ENCODE results near the gene KLRK1. TPM values are rescaled to one million over a fixed set of nuclear protein-coding genes. Genes with fewer than 3 reads are reported as not detected.
"Not testable (repeated sequence)": the region's sequence is repeated elsewhere in the genome, so short reads cannot be mapped to it uniquely, and the experiment has no call there.

KLRK1 gene
- total RNA-seq, 1 donor from 2014 or later: not detected

DNA sequence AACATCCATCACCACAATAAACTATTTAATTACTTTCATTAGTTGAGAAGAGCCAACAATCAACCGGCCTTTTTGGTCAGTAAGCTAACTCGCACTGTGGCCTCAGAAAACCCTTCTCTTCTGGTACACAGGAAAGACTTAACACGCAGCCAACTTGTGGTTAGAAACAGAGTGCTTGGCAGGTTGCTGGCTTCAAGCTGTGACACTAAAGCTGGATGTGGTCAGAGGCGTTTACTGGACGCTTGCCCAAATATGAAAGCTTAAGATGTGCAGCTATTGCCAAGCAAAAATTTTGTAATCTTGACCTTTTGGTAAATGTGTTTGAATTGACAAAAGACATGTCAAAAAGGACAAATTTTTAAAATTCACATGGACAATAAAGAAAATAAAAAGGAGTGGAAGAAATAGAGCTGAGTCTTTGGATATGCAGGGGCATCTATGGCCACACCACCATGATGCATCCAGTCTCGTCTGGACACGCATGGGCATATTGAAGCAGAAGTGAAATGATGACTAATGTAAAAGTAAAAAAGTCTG lies 2.6 kb upstream of the KLRK1 start:
- peaks cover 15% of the 10 kb centered on the region for H3K4me1 Mint-ChIP-seq (ENCODE audit: low read depth)
- DNase-seq (ENCODE audit: low spot score, unreplicated experiment): no peak
- H3K27ac Mint-ChIP-seq: no peak overlapping the region
- no peaks in the 10 kb centered on the region for H3K27me3 Mint-ChIP-seq
- TF ChIP-seq, protein P1, sequence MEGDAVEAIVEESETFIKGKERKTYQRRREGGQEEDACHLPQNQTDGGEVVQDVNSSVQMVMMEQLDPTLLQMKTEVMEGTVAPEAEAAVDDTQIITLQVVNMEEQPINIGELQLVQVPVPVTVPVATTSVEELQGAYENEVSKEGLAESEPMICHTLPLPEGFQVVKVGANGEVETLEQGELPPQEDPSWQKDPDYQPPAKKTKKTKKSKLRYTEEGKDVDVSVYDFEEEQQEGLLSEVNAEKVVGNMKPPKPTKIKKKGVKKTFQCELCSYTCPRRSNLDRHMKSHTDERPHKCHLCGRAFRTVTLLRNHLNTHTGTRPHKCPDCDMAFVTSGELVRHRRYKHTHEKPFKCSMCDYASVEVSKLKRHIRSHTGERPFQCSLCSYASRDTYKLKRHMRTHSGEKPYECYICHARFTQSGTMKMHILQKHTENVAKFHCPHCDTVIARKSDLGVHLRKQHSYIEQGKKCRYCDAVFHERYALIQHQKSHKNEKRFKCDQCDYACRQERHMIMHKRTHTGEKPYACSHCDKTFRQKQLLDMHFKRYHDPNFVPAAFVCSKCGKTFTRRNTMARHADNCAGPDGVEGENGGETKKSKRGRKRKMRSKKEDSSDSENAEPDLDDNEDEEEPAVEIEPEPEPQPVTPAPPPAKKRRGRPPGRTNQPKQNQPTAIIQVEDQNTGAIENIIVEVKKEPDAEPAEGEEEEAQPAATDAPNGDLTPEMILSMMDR (IDR thresholded peaks at IDR 0.05; ENCODE audit: unreplicated experiment): no peak
- peaks cover 1% of the 10 kb centered on the region for H3K36me3 Mint-ChIP-seq (ENCODE audit: insufficient read depth)
- H3K4me3 Mint-ChIP-seq (ENCODE audit: low read depth): no peak overlapping the region
- no peaks in the 10 kb centered on the region for H3K9me3 Mint-ChIP-seq (ENCODE audit: low read depth)

DNA sequence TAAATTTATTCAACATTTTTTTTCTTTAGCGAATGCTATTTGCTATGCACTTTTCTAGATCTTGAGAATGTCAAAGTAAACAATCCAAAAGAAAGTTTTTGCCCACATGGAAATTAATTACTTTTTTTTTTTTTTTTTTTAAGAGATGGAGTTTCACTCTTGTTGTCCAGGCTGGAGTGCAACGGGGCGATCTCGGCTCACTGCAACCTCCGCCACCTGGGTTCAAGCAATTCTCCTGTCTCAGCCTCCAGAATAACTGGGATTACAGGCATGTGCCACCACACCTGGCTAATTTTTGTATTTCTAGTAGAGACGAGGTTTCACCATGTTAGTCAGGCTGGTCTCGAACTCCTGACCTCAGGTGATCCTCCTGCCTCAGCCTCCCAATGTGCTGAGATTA lies 1.1 kb upstream of the KLRK1 start:
- peaks cover 14% of the 10 kb centered on the region for H3K4me1 Mint-ChIP-seq (ENCODE audit: low read depth)
- not testable (repeated sequence) for H3K27ac Mint-ChIP-seq; H3K9me3 Mint-ChIP-seq (ENCODE audit: low read depth); DNase-seq (ENCODE audit: low spot score, unreplicated experiment); H3K36me3 Mint-ChIP-seq (ENCODE audit: insufficient read depth); H3K27me3 Mint-ChIP-seq; H3K4me3 Mint-ChIP-seq (ENCODE audit: low read depth)

DNA sequence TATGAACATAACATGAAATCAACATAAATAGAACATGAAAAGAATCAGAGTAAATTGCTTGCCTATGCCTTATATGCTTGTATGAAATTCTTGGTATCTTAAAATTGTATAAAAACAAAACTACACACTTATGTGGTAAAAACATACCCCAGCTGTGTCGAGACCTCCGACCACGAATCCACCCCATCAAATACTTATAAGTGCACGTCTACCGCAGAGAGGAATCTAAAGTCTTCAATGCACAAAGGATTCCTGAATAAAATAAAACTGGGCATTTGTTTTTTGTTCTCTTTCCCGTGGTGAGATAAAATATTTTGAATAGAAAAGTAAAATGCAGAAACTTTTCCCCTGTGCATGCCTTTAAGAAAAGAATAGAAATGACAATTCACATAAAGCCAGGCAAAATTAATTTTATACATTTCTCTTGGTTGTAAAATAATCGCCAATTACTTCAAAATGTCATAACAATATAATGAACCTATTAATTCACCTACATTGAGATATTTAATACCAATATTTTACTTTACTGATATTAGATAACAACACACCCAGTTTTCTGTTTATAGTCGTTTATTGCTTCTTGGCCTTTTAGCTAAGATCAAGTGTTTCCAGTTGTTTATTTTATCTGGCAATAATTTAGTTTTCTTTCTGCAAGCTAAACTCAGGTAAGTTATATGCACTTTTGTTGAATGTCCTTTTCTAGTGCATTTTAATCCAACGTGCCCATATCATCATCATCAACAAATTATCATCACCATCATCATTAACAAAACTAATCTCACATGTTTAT lies 1.0 kb downstream of the KLRK1 start:
- TF ChIP-seq, protein P1 (IDR thresholded peaks at IDR 0.05; ENCODE audit: unreplicated experiment): no peak
- H3K36me3 Mint-ChIP-seq (ENCODE audit: insufficient read depth): peaks cover 6% of the 10 kb centered on the region

DNA sequence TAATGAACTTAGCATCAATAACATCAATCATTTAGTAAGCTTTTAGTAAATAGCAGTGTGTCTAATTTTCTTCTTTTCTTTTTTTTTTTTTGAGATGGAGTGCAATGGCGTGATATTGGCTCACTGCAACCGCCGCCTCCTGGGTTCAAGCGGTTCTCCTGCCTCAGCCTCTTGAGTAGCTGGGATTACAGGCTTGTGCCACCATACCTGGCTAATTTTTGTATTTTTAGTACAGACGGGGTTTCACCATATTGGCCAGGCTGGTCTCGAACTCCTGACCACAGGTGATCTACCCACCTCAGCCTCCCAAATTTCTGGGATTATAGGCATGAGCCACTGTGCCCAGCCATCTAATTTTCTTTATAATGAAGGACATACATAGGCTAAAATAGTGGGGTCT lies 2.3 kb downstream of the KLRK1 start:
- H3K4me3 Mint-ChIP-seq (ENCODE audit: low read depth); DNase-seq (ENCODE audit: low spot score, unreplicated experiment); H3K27me3 Mint-ChIP-seq; H3K4me1 Mint-ChIP-seq (ENCODE audit: low read depth); H3K27ac Mint-ChIP-seq: not testable (repeated sequence)
- H3K36me3 Mint-ChIP-seq (ENCODE audit: insufficient read depth): peaks cover 15% of the 10 kb centered on the region
- H3K9me3 Mint-ChIP-seq (ENCODE audit: low read depth): peaks cover 16% of the 10 kb centered on the region

More for the DNA sequence above, 1.0 kb downstream of the KLRK1 start:
- Mint-ChIP-seq H3K27me3 (no peaks in the 10 kb centered on the region), H3K9me3 (ENCODE audit: low read depth) (peaks cover 11% of the 10 kb centered on the region), H3K4me1 (ENCODE audit: low read depth) (no peaks in the 10 kb centered on the region), H3K4me3 (ENCODE audit: low read depth) (no peak overlapping the region), H3K27ac (no peak overlapping the region)
- DNase-seq (ENCODE audit: low spot score, unreplicated experiment): no peak

DNA sequence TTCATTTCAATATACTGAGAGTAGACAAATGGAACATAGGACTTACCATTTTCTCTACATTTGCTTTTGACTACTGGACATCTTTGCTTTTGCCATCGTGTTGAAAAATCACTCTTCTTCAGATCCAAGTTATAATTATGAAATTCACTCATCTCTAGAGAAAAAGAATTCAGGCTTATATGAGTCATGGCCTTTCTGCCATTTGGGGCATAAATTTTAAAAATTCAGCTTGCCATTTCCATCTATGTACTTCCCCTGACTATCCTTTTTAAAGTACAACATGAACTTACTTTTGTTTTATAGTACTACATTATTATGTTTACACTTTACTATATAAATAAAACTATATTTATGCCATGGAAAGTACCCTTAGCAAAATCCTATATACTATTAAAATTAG lies 3.0 kb downstream of the KLRK1 start:
- H3K27me3 Mint-ChIP-seq: no peaks in the 10 kb centered on the region
- H3K9me3 Mint-ChIP-seq (ENCODE audit: low read depth): peaks cover 16% of the 10 kb centered on the region
- DNase-seq (ENCODE audit: low spot score, unreplicated experiment): no peak
- H3K4me1 Mint-ChIP-seq (ENCODE audit: low read depth): no peaks in the 10 kb centered on the region
- TF ChIP-seq, protein P1 (IDR thresholded peaks at IDR 0.05; ENCODE audit: unreplicated experiment): no peak
- H3K4me3 Mint-ChIP-seq (ENCODE audit: low read depth): no peak overlapping the region
- H3K36me3 Mint-ChIP-seq (ENCODE audit: insufficient read depth): peaks cover 17% of the 10 kb centered on the region
- H3K27ac Mint-ChIP-seq: no peak overlapping the region

DNA sequence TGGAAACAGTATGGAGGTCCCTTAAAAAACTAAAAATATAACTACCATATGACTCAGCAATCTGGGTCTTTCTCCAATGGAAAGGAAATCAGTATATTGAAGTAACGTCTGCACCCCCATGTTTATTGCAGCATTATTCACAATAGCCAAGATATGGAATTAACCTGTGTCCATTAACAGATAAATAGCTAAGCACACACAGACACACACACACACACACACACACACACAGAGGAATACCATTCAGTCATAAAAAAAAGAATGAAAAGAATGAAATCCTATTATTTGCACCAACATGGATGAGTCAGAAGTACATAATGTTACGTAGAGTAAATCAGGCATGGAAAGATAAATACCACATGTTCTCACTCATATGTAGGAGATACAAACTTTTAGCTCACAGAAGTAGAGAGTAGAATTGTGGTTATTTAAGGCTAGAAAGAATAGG lies 4.7 kb downstream of the KLRK1 start:
- TF ChIP-seq, protein P1 (IDR thresholded peaks at IDR 0.05; ENCODE audit: unreplicated experiment): no peak
- Mint-ChIP-seq H3K36me3 (ENCODE audit: insufficient read depth) (peaks cover 32% of the 10 kb centered on the region), H3K9me3 (ENCODE audit: low read depth) (peaks cover 20% of the 10 kb centered on the region), H3K4me3 (ENCODE audit: low read depth) (no peak overlapping the region), H3K27ac (no peak overlapping the region), H3K27me3 (no peaks in the 10 kb centered on the region), H3K4me1 (ENCODE audit: low read depth) (no peaks in the 10 kb centered on the region)
- no peak for DNase-seq (ENCODE audit: low spot score, unreplicated experiment)

Data from progenitor cell of endocrine pancreas (in vitro differentiated cells).